Smooth muscle cell (in vitro differentiated cells): ENCODE measurements around the gene ZNF526. TPM values are rescaled to one million over a fixed set of nuclear protein-coding genes. Genes with fewer than 3 reads are reported as not detected.

Source experiments
- DNase-seq: peaks from one replicate; lab custom pipeline; 2025; ENCODE audit not compliant: unreplicated experiment; lab: John Stamatoyannopoulos, UW
- H2AFZ ChIP-seq: fragments of 200-600 bp; sonication (generic); 2 replicates; pipeline ENCODE4 v1.6.0; 2016; ENCODE audit warnings: antibody characterized with exemption, low read depth, mild to moderate bottlenecking
- H3F3A ChIP-seq: fragments of 200-600 bp; sonication (generic); 2 replicates; pipeline ENCODE4 v1.6.0; 2017; ENCODE audit warnings: antibody characterized with exemption, low read depth
- H3K27ac ChIP-seq: fragments of 200-600 bp; sonication (generic); 2 replicates; pipeline ENCODE4 v1.5.1; 2016; ENCODE audit warnings: low read depth, mild to moderate bottlenecking
- H3K27me3 ChIP-seq: fragments of 200-600 bp; sonication (generic); 2 replicates; pipeline ENCODE4 v1.6.1; 2016; ENCODE audit warnings: low read depth, mild to moderate bottlenecking
- H3K36me3 ChIP-seq: fragments of 200-600 bp; sonication (generic); 2 replicates; pipeline ENCODE4 v1.5.1; 2016; ENCODE audit warnings: low read depth
- H3K4me1 ChIP-seq: fragments of 200-600 bp; sonication (generic); 2 replicates; pipeline ENCODE4 v1.5.1; 2016; ENCODE audit warnings: low read depth
- H3K4me2 ChIP-seq: fragments of 200-600 bp; sonication (generic); 2 replicates; pipeline ENCODE4 v1.6.0; 2016; ENCODE audit warnings: mild to moderate bottlenecking
- H3K4me3 ChIP-seq: fragments of 200-600 bp; sonication (generic); 2 replicates; pipeline ENCODE4 v1.5.1; 2016; ENCODE audit warnings: mild to moderate bottlenecking
- H3K79me2 ChIP-seq: fragments of 200-600 bp; sonication (generic); 2 replicates; pipeline ENCODE4 v1.6.0; 2016; ENCODE audit warnings: low read depth, mild to moderate bottlenecking
- H3K9ac ChIP-seq: fragments of 200-600 bp; sonication (generic); 2 replicates; pipeline ENCODE4 v1.6.0; 2016; ENCODE audit warnings: low read depth
- H3K9me3 ChIP-seq: fragments of 200-600 bp; sonication (generic); replicated peaks from 2 replicates; pipeline ENCODE4 v1.5.1; 2016; ENCODE audit warnings: low read depth
- H4K20me1 ChIP-seq: fragments of 200-600 bp; sonication (generic); 2 replicates; pipeline ENCODE4 v1.6.0; 2016; ENCODE audit warnings: low read depth
- WGBS: methylation state at CpG from one replicate; pipeline ENCODE4 v1.1.7; 2016; ENCODE audit warnings: low lambda C conversion rate; 5-methylcytosine and 5-hydroxymethylcytosine counted together
- polyA plus RNA-seq: library from polyadenylated mRNA; unstranded; fragments of >200 nt; fragmentation: Nextera tagmentation; extraction: Ambion mirVana; gene quantifications from 2 replicates; pipeline ENCODE4 v1.2.1, GENCODE V29; 2016
- total RNA-seq: library from RNA; depleted of rRNA; stranded (reverse); fragments of >200 nt; gene quantifications from 2 replicates; pipeline ENCODE4 v1.2.3, GENCODE V29; 2014
- TF ChIP-seq, protein P1 (sequence below): fragments of 200-600 bp; sonication (generic); IDR thresholded peaks from 2 replicates; pipeline ENCODE4 v1.5.1; 2017; ENCODE audit warnings: borderline replicate concordance, mild to moderate bottlenecking, antibody characterized with exemption; ENCODE audit not compliant: insufficient read depth, poor library complexity, severe bottlenecking

Gene ZNF526
- total and polyA plus RNA-seq, 2 experiments from 2014 or later, result 5.0 to 12.1 TPM

DNA sequence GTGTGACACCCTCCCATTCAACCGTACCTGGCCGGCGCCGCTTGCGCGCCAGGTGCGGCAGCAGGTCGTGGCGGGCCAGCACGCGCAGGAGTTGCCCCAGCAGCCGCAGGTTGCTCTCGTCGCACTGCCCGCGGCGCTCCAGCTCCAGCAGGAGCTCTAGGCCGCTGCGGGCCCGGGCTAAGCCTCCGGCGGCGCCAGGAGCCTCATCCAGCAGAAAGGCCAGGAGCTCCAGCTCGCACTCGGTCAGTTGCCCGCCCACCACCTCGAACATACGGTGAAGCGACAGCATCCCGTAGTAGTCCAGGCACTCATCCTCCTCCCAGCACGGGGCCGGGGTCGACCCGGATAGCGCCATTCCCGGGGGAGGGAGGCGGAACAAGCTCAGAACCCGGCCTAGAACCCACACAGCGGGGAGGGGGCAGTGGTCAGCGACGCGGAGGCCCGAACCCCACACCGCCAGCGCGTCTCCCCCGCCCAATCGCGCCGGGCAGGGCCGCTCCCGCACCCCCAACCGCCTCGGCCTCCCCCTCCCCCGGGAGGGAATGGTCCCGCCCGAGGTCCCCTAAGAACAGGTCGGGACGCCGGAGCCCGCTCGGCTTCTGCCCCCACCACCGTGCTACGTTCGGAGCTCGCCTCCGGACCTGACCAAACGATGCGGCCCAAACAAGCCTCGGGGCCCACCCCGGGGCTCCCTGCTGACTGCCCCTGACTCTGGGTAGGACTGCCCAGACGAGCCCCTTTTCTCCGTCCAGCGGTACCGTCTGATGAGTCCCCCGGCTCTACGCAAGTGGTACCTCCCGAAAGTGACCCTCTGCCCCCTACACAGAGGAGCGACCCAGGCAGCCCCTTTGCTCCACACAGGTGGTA, 3.2 kb upstream of the ZNF526 start:
- H3K27me3 ChIP-seq, result no peaks in the 10 kb centered on the region
- peaks cover 25% of the 10 kb centered on the region for H3F3A ChIP-seq
- DNase-seq, result peak; percentile 63
- peak overlapping the region; percentile 48 for H3K27ac ChIP-seq
- TF ChIP-seq, protein P1, sequence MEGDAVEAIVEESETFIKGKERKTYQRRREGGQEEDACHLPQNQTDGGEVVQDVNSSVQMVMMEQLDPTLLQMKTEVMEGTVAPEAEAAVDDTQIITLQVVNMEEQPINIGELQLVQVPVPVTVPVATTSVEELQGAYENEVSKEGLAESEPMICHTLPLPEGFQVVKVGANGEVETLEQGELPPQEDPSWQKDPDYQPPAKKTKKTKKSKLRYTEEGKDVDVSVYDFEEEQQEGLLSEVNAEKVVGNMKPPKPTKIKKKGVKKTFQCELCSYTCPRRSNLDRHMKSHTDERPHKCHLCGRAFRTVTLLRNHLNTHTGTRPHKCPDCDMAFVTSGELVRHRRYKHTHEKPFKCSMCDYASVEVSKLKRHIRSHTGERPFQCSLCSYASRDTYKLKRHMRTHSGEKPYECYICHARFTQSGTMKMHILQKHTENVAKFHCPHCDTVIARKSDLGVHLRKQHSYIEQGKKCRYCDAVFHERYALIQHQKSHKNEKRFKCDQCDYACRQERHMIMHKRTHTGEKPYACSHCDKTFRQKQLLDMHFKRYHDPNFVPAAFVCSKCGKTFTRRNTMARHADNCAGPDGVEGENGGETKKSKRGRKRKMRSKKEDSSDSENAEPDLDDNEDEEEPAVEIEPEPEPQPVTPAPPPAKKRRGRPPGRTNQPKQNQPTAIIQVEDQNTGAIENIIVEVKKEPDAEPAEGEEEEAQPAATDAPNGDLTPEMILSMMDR, result no peak
- H3K9ac ChIP-seq, result peak overlapping the region; percentile 65
- no peaks in the 10 kb centered on the region for H3K9me3 ChIP-seq
- H4K20me1 ChIP-seq, result peaks cover 50% of the 10 kb centered on the region
- H3K4me1 ChIP-seq, result peaks cover 27% of the 10 kb centered on the region
- peak overlapping the region; percentile 92 for H3K4me2 ChIP-seq
- peaks cover 62% of the 10 kb centered on the region for H3K79me2 ChIP-seq
- H3K4me3 ChIP-seq, result peak overlapping the region; percentile 82
- 3% methylated on average over 47 of the region's 79 CpGs for WGBS
- H2AFZ ChIP-seq, result peak overlapping the region; percentile 85
- no peaks in the 10 kb centered on the region for H3K36me3 ChIP-seq

DNA sequence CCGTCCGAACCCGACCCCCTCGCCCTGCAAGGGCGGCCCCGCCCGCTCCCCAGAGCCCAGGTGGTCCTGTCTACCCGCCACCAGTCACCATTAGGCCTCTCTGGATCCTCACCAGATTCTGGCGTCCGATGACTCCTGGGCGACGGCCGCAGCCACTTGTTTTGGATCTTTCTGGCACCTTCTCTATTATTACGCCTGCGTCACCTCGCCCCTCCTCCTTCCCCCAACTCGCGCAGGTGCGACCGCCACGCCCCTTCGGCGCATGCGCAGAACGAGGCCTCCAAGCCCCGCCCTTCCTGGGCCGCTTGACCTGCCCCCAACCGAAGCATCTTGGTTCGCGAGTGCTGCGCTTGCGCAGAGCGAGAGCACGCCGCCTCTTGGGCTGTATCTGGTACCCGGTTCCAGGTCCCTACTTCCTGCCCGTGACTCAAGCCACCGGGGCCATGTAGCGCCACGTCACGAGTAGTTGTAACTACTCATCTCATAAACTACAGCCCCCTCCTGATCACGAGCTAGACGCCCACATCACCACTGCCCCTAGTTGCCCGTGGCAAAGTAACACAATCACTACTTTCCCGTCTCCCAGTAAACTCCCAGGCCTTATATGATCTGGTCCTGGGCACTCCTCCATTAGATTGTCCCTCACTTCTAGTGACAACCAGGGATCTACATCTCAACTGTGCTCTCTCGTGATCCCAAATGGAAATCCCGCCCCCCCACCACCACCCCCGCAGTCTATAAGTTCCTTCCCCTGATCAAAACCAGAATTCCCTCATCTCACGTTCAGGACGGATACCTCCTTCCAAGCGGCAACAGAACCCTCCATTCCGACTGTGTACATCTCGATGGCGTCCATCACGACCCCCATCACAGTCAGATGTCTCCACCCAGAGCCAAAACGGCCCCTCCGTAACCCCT, 2.3 kb upstream of the ZNF526 start, which contains the start of gene DEDD2:
Gene DEDD2 (minus strand): TSS at position 158 of the 918 bp plus-strand sequence. CDS start 670 bp downstream, outside the sequence.
- Histone ChIP-seq H3K79me2 (peaks cover 62% of the 10 kb centered on the region), H3K36me3 (no peaks in the 10 kb centered on the region), H3K4me2 (peak within 1 kb of the TSS; percentile 92), H3K4me3 (peak within 1 kb of the TSS; percentile 82), H2AFZ (peak within 1 kb of the TSS; percentile 85), H4K20me1 (peaks cover 51% of the 10 kb centered on the region), H3K27me3 (no peaks in the 10 kb centered on the region), H3K4me1 (peaks cover 27% of the 10 kb centered on the region), H3K9ac (peak within 1 kb of the TSS; percentile 88), H3K9me3 (no peaks in the 10 kb centered on the region), H3K27ac (peak within 1 kb of the TSS; percentile 99), H3F3A (peaks cover 25% of the 10 kb centered on the region)
- DNase-seq, result peak; percentile 95
- WGBS, result 21% methylated on average over 49 of the region's 57 CpGs
- TF ChIP-seq, protein P1, result no peak

DNA sequence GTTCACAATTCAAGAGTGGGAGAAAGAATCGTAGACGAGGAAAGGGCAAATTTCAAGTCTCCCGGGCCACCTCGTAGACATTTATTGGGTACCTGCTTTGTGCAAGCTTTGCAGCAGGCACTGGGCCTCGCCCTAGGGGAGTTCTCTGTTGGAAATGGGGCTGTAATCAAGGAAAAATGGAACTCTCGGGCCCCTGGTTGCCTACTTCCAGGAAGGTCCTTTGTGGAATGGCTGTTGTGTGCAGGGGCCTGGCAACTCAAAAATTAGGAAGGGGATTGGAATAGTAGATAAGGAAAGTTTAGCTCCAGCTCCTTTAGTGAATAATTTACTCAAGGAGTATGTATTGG, 612 bp downstream of the ZNF526 start:
- WGBS, result 6% methylated on average over 6 of the region's 6 CpGs
- H3K27me3 ChIP-seq, result no peaks in the 10 kb centered on the region
- peak overlapping the region; percentile 99 for H3K27ac ChIP-seq
- H3K4me3 ChIP-seq, result peak overlapping the region; percentile 72
- H3K9ac ChIP-seq, result peak overlapping the region; percentile 81
- peaks cover 51% of the 10 kb centered on the region for H4K20me1 ChIP-seq
- no peaks in the 10 kb centered on the region for H3K9me3 ChIP-seq
- peak overlapping the region; percentile 79 for H2AFZ ChIP-seq
- H3K36me3 ChIP-seq, result no peaks in the 10 kb centered on the region
- H3F3A ChIP-seq, result peaks cover 25% of the 10 kb centered on the region
- DNase-seq, result no peak
- peak overlapping the region; percentile 99 for H3K4me2 ChIP-seq
- H3K4me1 ChIP-seq, result peaks cover 25% of the 10 kb centered on the region
- peaks cover 45% of the 10 kb centered on the region for H3K79me2 ChIP-seq
- TF ChIP-seq, protein P1, result no peak
